Skeletal muscle satellite cell (primary cell): ENCODE measurements around the gene ADAMTS15.

Experiments
- H3K27me3 ChIP-seq: 2 replicates; pipeline ENCODE4 v1.7.0; 2013; ENCODE audit warnings: low read length; ENCODE audit not compliant: control insufficient read depth, insufficient read depth
- H3K36me3 ChIP-seq: 2 replicates; pipeline ENCODE4 v1.7.0; 2013; ENCODE audit warnings: mild to moderate bottlenecking, control low read depth, low read length; ENCODE audit not compliant: insufficient read depth
- H3K4me1 ChIP-seq: 2 replicates; pipeline ENCODE4 v1.7.0; 2013; ENCODE audit warnings: low read length; ENCODE audit not compliant: control insufficient read depth, insufficient read depth
- H3K4me2 ChIP-seq: 2 replicates; pipeline ENCODE4 v1.7.0; 2013; ENCODE audit warnings: mild to moderate bottlenecking, low read length
- H3K4me3 ChIP-seq: 2 replicates; pipeline ENCODE4 v1.7.0; 2013; ENCODE audit warnings: low read length
- H3K9ac ChIP-seq: 2 replicates; pipeline ENCODE4 v1.7.0; 2013; ENCODE audit warnings: mild to moderate bottlenecking, low read depth, low read length, moderate library complexity
- H3K9me3 ChIP-seq: replicated peaks from 2 replicates; pipeline ENCODE4 v1.7.0; 2013; ENCODE audit warnings: mild to moderate bottlenecking, control low read depth, low read length

The ADAMTS15 gene

GRCh38 chr11:130467116-130467900, 18.9 kb downstream of the ADAMTS15 start:
- Histone ChIP-seq H3K4me1 (no peaks in the 10 kb centered on the region), H3K4me2 (no peak overlapping the region), H3K4me3 (no peak overlapping the region), H3K9me3 (no peaks in the 10 kb centered on the region), H3K36me3 (peaks cover 3% of the 10 kb centered on the region), H3K27me3 (peaks cover 10% of the 10 kb centered on the region), H3K9ac (no peak overlapping the region)

- Histone ChIP-seq H3K9me3 (no peaks in the 10 kb centered on the region), H3K9ac (no peak overlapping the region), H3K36me3 (peaks cover 3% of the 10 kb centered on the region), H3K4me3 (no peak overlapping the region), H3K4me1 (no peaks in the 10 kb centered on the region), H3K4me2 (no peak overlapping the region), H3K27me3 (no peaks in the 10 kb centered on the region)
Measured at GRCh38 chr11:130469181-130469580, 20.7 kb downstream of the ADAMTS15 start.

- H3K4me2 ChIP-seq = no peak overlapping the region
- peaks cover 3% of the 10 kb centered on the region for H3K36me3 ChIP-seq
- no peaks in the 10 kb centered on the region for H3K9me3 ChIP-seq
- no peak overlapping the region for H3K9ac ChIP-seq
- no peak overlapping the region for H3K4me3 ChIP-seq
- no peaks in the 10 kb centered on the region for H3K27me3 ChIP-seq
- H3K4me1 ChIP-seq = peaks cover 7% of the 10 kb centered on the region
Measured at GRCh38 chr11:130470832-130471706, 22.6 kb downstream of the ADAMTS15 start.

- Histone ChIP-seq H3K36me3 (peaks cover 3% of the 10 kb centered on the region), H3K27me3 (no peaks in the 10 kb centered on the region), H3K4me1 (peaks cover 13% of the 10 kb centered on the region), H3K9ac (no peak overlapping the region), H3K4me3 (no peak overlapping the region), H3K9me3 (no peaks in the 10 kb centered on the region), H3K4me2 (no peak overlapping the region)
Measured at GRCh38 chr11:130471731-130472433, 23.4 kb downstream of the ADAMTS15 start.

- Histone ChIP-seq H3K9ac (no peak overlapping the region), H3K27me3 (no peaks in the 10 kb centered on the region), H3K4me2 (no peak overlapping the region), H3K36me3 (peaks cover 3% of the 10 kb centered on the region), H3K4me1 (peaks cover 18% of the 10 kb centered on the region), H3K9me3 (no peaks in the 10 kb centered on the region), H3K4me3 (no peak overlapping the region)
Measured at GRCh38 chr11:130472434-130472961, 24.1 kb downstream of the ADAMTS15 start.

- Histone ChIP-seq H3K9me3 (no peaks in the 10 kb centered on the region), H3K36me3 (peaks cover 3% of the 10 kb centered on the region), H3K4me3 (no peak overlapping the region), H3K4me1 (peaks cover 25% of the 10 kb centered on the region), H3K4me2 (no peak overlapping the region), H3K27me3 (no peaks in the 10 kb centered on the region), H3K9ac (no peak overlapping the region)
Measured at GRCh38 chr11:130473056-130473794, 24.8 kb downstream of the ADAMTS15 start.

GRCh38 chr11:130473795-130474377, 25.4 kb downstream of the ADAMTS15 start:
- Histone ChIP-seq H3K4me1 (peaks cover 32% of the 10 kb centered on the region), H3K36me3 (peaks cover 3% of the 10 kb centered on the region), H3K27me3 (no peaks in the 10 kb centered on the region), H3K9ac (no peak overlapping the region), H3K4me2 (no peak overlapping the region), H3K4me3 (no peak overlapping the region), H3K9me3 (no peaks in the 10 kb centered on the region)

- Histone ChIP-seq H3K27me3 (no peaks in the 10 kb centered on the region), H3K4me2 (no peak overlapping the region), H3K4me3 (no peak overlapping the region), H3K9ac (no peak overlapping the region), H3K36me3 (peaks cover 3% of the 10 kb centered on the region), H3K4me1 (peaks cover 41% of the 10 kb centered on the region), H3K9me3 (no peaks in the 10 kb centered on the region)
Measured at GRCh38 chr11:130474637-130475400, 26.4 kb downstream of the ADAMTS15 start.

- no peak overlapping the region for H3K4me2 ChIP-seq
- H3K27me3 ChIP-seq = no peaks in the 10 kb centered on the region
- H3K4me1 ChIP-seq = peaks cover 48% of the 10 kb centered on the region
- no peaks in the 10 kb centered on the region for H3K9me3 ChIP-seq
- no peak overlapping the region for H3K9ac ChIP-seq
- peaks cover 3% of the 10 kb centered on the region for H3K36me3 ChIP-seq
- no peak overlapping the region for H3K4me3 ChIP-seq
Measured at GRCh38 chr11:130475426-130476053, 27.1 kb downstream of the ADAMTS15 start.
